Right ventricle myocardium superior (tissue), 1 donor: ENCODE results near the gene HSD3B2. TPM values are rescaled to one million over a fixed set of nuclear protein-coding genes. Genes with fewer than 3 reads are reported as not detected.

ENCODE experiments used
- total RNA-seq: library from RNA; stranded (reverse); fragmentation: NEBNext Ultra II Directional; extraction: Animal tissue kit (Norgen Biotek cat#: 25700); gene quantifications from one replicate; pipeline ENCODE4 v1.2.1, GENCODE V29; 2021
- donor health status: DM: no; HTN: yes; CAD: no; lungs with severe emphysema.

The HSD3B2 gene
- total RNA-seq, 1 donor from 2014 or later = not detected

Other genes starting within 250 kb of the HSD3B2 start
- not detected for gene HAO2, start 46.4 kb upstream of the HSD3B2 start, total RNA-seq
- gene HSD3B1, start 92.1 kb downstream of the HSD3B2 start, total RNA-seq = not detected
- 9.2 TPM for gene ZNF697, start 233.1 kb downstream of the HSD3B2 start, total RNA-seq